HCT116 (cell line): ENCODE data around the gene MAPK4. TPM values are rescaled to one million over a fixed set of nuclear protein-coding genes. Genes with fewer than 3 reads are reported as not detected.

Source experiments
- ATAC-seq: fragments of 200-7000 bp; cut with Tn5 transposase; 2 replicates; pipeline ENCODE4 v1.9.1; 2020; ENCODE audit warnings: mild to moderate bottlenecking, moderate library complexity
- BruUV-seq: library from RNA; stranded (reverse); fragments of 400-500 nt; replicated peaks from 2 replicates; lab custom pipeline; 2021; lab: Mats Ljungman, UMichigan
- CTCF ChIA-PET: fragments of 300-600 bp; sonication (Branson Sonifier 250); formaldehyde crosslinking; loops from one replicate; lab custom pipeline; 2021; ENCODE audit warnings: antibody characterized with exemption; lab: Charles Lee
- POLR2A ChIA-PET: fragments of 300-600, 350-600 bp; sonication (Branson Sonifier 250); formaldehyde crosslinking; loops from one replicate; lab custom pipeline; 2021; ENCODE audit warnings: antibody characterized with exemption; lab: Charles Lee
- RAD21 ChIA-PET, 2 experiments: fragments of 300-600 bp; sonication (Branson Sonifier 250); formaldehyde crosslinking; loops; one replicate each; lab custom pipeline; 2023; ENCODE audit warnings: low total read pairs in 2 of 2; ENCODE audit not compliant: uncharacterized antibody in 2 of 2, unreplicated experiment in 2 of 2, low non-redundant PET in 1 of 2; lab: Charles Lee
- DNase-seq: peaks from one replicate; pipeline ENCODE4 v3.0.0-alpha.2; 2010; ENCODE audit warnings: low read depth, low spot score
- H2AFZ ChIP-seq: fragments of 200-600 bp; shearing (Covaris generic), sonication (generic); 2 replicates; pipeline ENCODE4 v1.6.1; 2017; ENCODE audit warnings: low read depth, mixed run types, mixed read lengths, antibody characterized with exemption, low read length; ENCODE audit not compliant: poor library complexity, severe bottlenecking
- H3K27ac ChIP-seq: 2 replicates; pipeline ENCODE4 v1.5.1; 2012; ENCODE audit warnings: low read depth, low read length
- H3K27me3 ChIP-seq: fragments of 200-600 bp; sonication (generic); 2 replicates; pipeline ENCODE4 v1.6.1; 2016; ENCODE audit warnings: mixed run types, low read length, mixed read lengths; ENCODE audit not compliant: insufficient read depth
- H3K36me3 ChIP-seq, 2 experiments: fragments of 200-500 bp in 1 of 2; fragments of 200-600 bp in 1 of 2; sonication (Bioruptor generic) in 1 of 2; sonication (generic) in 1 of 2; 2 replicates each; pipeline versions ENCODE4 v1.5.1 to v1.6.1; 2014 to 2016; ENCODE audit warnings: low read length in 2 of 2, inconsistent platforms in 1 of 2, mixed read lengths in 1 of 2, mixed run types in 1 of 2; ENCODE audit not compliant: insufficient read depth in 2 of 2, control insufficient read depth in 1 of 2
- H3K4me1 ChIP-seq, 2 experiments: fragments of 200-600 bp in 1 of 2; sonication (generic) in 1 of 2; 2 replicates each; pipeline versions ENCODE4 v1.5.1 to v1.6.1; 2012 to 2017; ENCODE audit warnings: low read length in 2 of 2, inconsistent platforms in 1 of 2, mild to moderate bottlenecking in 1 of 2, mixed read lengths in 1 of 2, mixed run types in 1 of 2, moderate library complexity in 1 of 2; ENCODE audit not compliant: insufficient read depth in 2 of 2, control insufficient read depth in 1 of 2
- H3K4me2 ChIP-seq: fragments of 200-600 bp; sonication (generic); 2 replicates; pipeline ENCODE4 v1.6.1; 2017; ENCODE audit warnings: mixed run types, low read length, mixed read lengths
- H3K4me3 ChIP-seq, 2 experiments: fragments of 200-600 bp in 1 of 2; sonication (generic) in 1 of 2; replicated peaks in 1 of 2; 2 replicates each; pipeline ENCODE4 v1.5.1; 2011 to 2016; ENCODE audit warnings: low read length in 2 of 2, control low read depth in 1 of 2, low read depth in 1 of 2, mild to moderate bottlenecking in 1 of 2, mixed read lengths in 1 of 2, mixed run types in 1 of 2
- H3K79me2 ChIP-seq: fragments of 200-600 bp; sonication (generic); 2 replicates; pipeline ENCODE4 v1.6.1; 2017; ENCODE audit warnings: mild to moderate bottlenecking, mixed run types, low read length, moderate library complexity, mixed read lengths; ENCODE audit not compliant: insufficient read depth
- H3K9ac ChIP-seq: fragments of 200-600 bp; sonication (generic); 2 replicates; pipeline ENCODE4 v1.6.1; 2016; ENCODE audit warnings: low read length, mixed read lengths
- H3K9me2 ChIP-seq: fragments of 200-600 bp; sonication (generic), shearing (Covaris generic); 2 replicates; pipeline ENCODE4 v1.6.1; 2017; ENCODE audit warnings: mixed run types, mild to moderate bottlenecking, moderate library complexity; ENCODE audit not compliant: insufficient read depth
- H3K9me3 ChIP-seq, 2 experiments: fragments of 200-500 bp in 1 of 2; fragments of 200-600 bp in 1 of 2; sonication (Bioruptor generic) in 1 of 2; sonication (generic) in 1 of 2; 2 replicates each; pipeline ENCODE4 v1.6.1; 2014 to 2017; ENCODE audit warnings: low read length in 2 of 2, mixed read lengths in 2 of 2, inconsistent platforms in 1 of 2, low read depth in 1 of 2, mild to moderate bottlenecking in 1 of 2, mixed run types in 1 of 2, moderate library complexity in 1 of 2; ENCODE audit not compliant: control insufficient read depth in 1 of 2, insufficient read depth in 1 of 2
- H4K20me1 ChIP-seq: fragments of 200-600 bp; sonication (generic), shearing (Covaris generic); 2 replicates; pipeline ENCODE4 v1.6.1; 2017; ENCODE audit warnings: mixed run types, mild to moderate bottlenecking, moderate library complexity; ENCODE audit not compliant: insufficient read depth
- ATF3 ChIP-seq: IDR thresholded peaks from 2 replicates; pipeline ENCODE4 v1.6.1; 2012
- CBX3 ChIP-seq: IDR thresholded peaks from 2 replicates; pipeline ENCODE4 v1.6.1; 2012; ENCODE audit warnings: low read depth
- POLR2AphosphoS5 ChIP-seq: IDR thresholded peaks from 2 replicates; pipeline ENCODE4 v1.6.1; 2011; ENCODE audit warnings: mild to moderate bottlenecking, low read depth, low read length, moderate library complexity
- SRF ChIP-seq: IDR thresholded peaks from 2 replicates; pipeline ENCODE4 v1.6.1; 2012; ENCODE audit warnings: low read depth
- YY1 ChIP-seq: IDR thresholded peaks from 2 replicates; pipeline ENCODE4 v1.6.1; 2011; ENCODE audit warnings: low read length, low read depth, moderate library complexity, mild to moderate bottlenecking; ENCODE audit not compliant: insufficient replicate concordance; ENCODE audit errors: extremely low read depth
- ZFX ChIP-seq: fragments of 450-650 bp; IDR thresholded peaks from 2 replicates; pipeline ENCODE4 v1.6.1; 2017
- intact Hi-C: fragments of 100-400 bp; cut with micrococcal nuclease; formaldehyde crosslinking; loops from 2 replicates; pipeline ENCODE4 v1.10.0; 2022
- total RNA-seq: library from RNA; stranded (reverse); gene quantifications from one replicate; pipeline ENCODE4 v1.2.1, GENCODE V29; 2021; ENCODE audit not compliant: unreplicated experiment
- TF ChIP-seq, protein P1 (sequence below): IDR thresholded peaks from 2 replicates; pipeline ENCODE4 v1.6.1; 2012; ENCODE audit warnings: low read depth

The MAPK4 gene
- total RNA-seq, 1 experiment from 2014 or later = 0.89 TPM

- Histone ChIP-seq H4K20me1 (no peaks in the 10 kb centered on the region), H3K9ac (no peak overlapping the region), H2AFZ (no peak overlapping the region), H3K4me3 (no peak overlapping the region), H3K9me3 (no peaks in the 10 kb centered on the region), H3K27me3 (no peaks in the 10 kb centered on the region), H3K79me2 (no peaks in the 10 kb centered on the region), H3K9me2 (no peaks in the 10 kb centered on the region), H3K27ac (no peak overlapping the region), H3K4me1 (no peaks in the 10 kb centered on the region), H3K4me2 (no peak overlapping the region), H3K36me3 (no peaks in the 10 kb centered on the region)
- ChIA-PET CTCF (interaction anchor here (1.5 kb wide), 1 partner anchor 9 kb away, joined by 3 read pairs; no protein-coding TSS in a partner anchor), POLR2A (no interaction called here), RAD21 (no interaction called here)
- intact Hi-C loops = no loop called here
- DNase-seq (no peak), ATAC-seq (no peak)
- BruUV-seq = no TSS peak
- TF ChIP-seq ATF3 (no peak), POLR2AphosphoS5 (no peak), SRF (no peak), CBX3 (no peak), YY1 (no peak), ZFX (no peak)
- TF ChIP-seq, protein P1, sequence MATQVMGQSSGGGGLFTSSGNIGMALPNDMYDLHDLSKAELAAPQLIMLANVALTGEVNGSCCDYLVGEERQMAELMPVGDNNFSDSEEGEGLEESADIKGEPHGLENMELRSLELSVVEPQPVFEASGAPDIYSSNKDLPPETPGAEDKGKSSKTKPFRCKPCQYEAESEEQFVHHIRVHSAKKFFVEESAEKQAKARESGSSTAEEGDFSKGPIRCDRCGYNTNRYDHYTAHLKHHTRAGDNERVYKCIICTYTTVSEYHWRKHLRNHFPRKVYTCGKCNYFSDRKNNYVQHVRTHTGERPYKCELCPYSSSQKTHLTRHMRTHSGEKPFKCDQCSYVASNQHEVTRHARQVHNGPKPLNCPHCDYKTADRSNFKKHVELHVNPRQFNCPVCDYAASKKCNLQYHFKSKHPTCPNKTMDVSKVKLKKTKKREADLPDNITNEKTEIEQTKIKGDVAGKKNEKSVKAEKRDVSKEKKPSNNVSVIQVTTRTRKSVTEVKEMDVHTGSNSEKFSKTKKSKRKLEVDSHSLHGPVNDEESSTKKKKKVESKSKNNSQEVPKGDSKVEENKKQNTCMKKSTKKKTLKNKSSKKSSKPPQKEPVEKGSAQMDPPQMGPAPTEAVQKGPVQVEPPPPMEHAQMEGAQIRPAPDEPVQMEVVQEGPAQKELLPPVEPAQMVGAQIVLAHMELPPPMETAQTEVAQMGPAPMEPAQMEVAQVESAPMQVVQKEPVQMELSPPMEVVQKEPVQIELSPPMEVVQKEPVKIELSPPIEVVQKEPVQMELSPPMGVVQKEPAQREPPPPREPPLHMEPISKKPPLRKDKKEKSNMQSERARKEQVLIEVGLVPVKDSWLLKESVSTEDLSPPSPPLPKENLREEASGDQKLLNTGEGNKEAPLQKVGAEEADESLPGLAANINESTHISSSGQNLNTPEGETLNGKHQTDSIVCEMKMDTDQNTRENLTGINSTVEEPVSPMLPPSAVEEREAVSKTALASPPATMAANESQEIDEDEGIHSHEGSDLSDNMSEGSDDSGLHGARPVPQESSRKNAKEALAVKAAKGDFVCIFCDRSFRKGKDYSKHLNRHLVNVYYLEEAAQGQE = no peak
These were observed 93.7 kb downstream of the MAPK4 start for GRCh38 chr18:50653402-50654093.
